Body of pancreas (tissue), 4 donors: ENCODE measurements around the gene PTGFR.

Source experiments
- CTCF ChIP-seq, 7 experiments: fragments of 450-650 bp in 4 of 7; fragments of 200-600 bp in 3 of 7; sonication (generic) in 3 of 7; IDR thresholded peaks; one replicate each; pipeline ENCODE4 v1.5.1; 2016 to 2019; ENCODE audit warnings: antibody characterized with exemption in 7 of 7
- POLR2A ChIP-seq, 3 donors: fragments of 450-650 bp; IDR thresholded peaks; one replicate each; pipeline ENCODE4 v1.6.1; 2016; ENCODE audit warnings: antibody characterized with exemption in 3 of 3, mild to moderate bottlenecking in 2 of 3

- TF ChIP-seq CTCF (IDR thresholded peaks at IDR 0.05) (no peak), POLR2A (IDR thresholded peaks at IDR 0.05) (no peak)
Observed at GRCh38 chr1:78483903-78484302, 6.9 kb upstream of the PTGFR start.
